ENCODE data around the gene GNPDA2. TPM values are rescaled to one million over a fixed set of nuclear protein-coding genes. Genes with fewer than 3 reads are reported as not detected.

Gene GNPDA2
- total RNA-seq, 1 experiment from 2014 or later: 16.8 TPM

DNA sequence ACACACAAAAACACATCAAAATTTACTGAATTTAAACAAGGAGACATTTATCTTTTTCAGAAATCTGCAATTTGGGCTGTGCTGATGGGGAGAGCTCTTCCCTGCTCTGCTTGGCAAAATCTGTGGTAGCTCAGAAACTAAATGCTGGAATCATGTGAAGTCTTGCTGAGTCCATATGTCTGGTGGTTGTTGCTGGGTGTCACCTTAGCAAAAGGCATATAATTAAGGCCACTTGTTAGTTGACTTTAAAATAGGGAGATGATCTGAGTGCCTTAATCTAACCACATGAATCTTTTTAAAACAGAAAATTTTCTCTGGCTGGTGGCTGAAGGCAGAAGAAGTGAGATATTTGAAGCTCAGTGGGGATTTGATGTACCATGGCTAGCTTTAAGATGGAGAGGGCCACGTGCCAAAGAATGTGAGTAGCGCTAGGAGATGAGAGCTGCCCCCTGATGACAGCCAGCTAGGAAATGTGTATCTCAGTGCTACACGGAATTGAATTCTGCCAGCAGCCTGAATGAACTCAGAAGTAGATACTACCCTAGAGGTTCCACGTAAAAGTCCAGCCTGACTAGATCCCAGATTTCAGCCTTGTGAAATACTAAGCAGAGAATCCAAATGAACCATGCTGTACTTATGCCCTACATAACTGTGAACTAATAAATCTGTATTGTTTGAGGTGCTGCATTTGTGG lies 55.7 kb downstream of the GNPDA2 start:
- no peak for TF ChIP-seq CTCF (IDR thresholded peaks at IDR 0.05; ENCODE audit: unreplicated experiment)
- ChIA-PET POLR2A (no interaction called here), CTCF (interaction anchor here (0.7 kb wide), 1 partner anchor 893 kb away, joined by 4 read pairs; no protein-coding TSS in a partner anchor)
- Mint-ChIP-seq H3K27me3 (ENCODE audit: insufficient read depth, unreplicated experiment) (no peaks in the 10 kb centered on the region), H3K4me3 (ENCODE audit: unreplicated experiment) (no peak overlapping the region), H3K27ac (ENCODE audit: low read depth, unreplicated experiment) (no peak overlapping the region), H3K36me3 (ENCODE audit: insufficient read depth, unreplicated experiment) (peaks cover 4% of the 10 kb centered on the region), H3K9me3 (ENCODE audit: unreplicated experiment) (no peaks in the 10 kb centered on the region), H3K4me1 (ENCODE audit: insufficient read depth, unreplicated experiment) (no peaks in the 10 kb centered on the region)
- BruUV-seq (replicated peaks): no TSS peak
- intact Hi-C loops (cut with micrococcal nuclease): no loop called here
- DNase-seq (ENCODE audit: unreplicated experiment): no peak

DNA sequence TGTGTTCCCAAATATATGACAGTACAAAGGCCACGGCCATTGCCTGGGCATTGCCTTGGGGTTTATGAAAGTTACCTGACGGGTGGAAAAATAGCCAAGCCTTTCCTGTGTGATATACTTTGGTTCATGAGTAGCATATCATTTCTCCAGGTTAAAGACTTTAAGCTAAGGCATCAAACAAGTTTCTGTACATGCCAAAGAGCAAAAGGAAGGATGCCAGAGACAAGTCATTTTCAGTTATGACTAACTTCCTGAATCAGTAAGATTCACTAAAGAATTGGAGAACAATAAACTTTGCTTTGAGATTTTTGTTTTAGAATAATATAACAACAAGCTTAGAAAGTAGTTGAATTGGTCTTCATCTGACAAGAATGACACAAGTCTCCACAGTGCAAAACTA lies 57.8 kb downstream of the GNPDA2 start:
- ChIA-PET CTCF (interaction anchor here (1.9 kb wide), 1 partner anchor 10 kb away, joined by 4 read pairs; the partner anchor contains the start of gene GUF1), POLR2A (interaction anchor here (1.2 kb wide), 1 partner anchor 9 kb away, joined by 6 read pairs; the partner anchor contains the start of gene GUF1)
- no peak for DNase-seq (ENCODE audit: unreplicated experiment)
- H3K9me3 Mint-ChIP-seq (ENCODE audit: unreplicated experiment): no peaks in the 10 kb centered on the region
- intact Hi-C loops (cut with micrococcal nuclease): no loop called here
- no peak overlapping the region for H3K27ac Mint-ChIP-seq (ENCODE audit: low read depth, unreplicated experiment)
- BruUV-seq (replicated peaks): no TSS peak
- H3K4me3 Mint-ChIP-seq (ENCODE audit: unreplicated experiment): no peak overlapping the region
- no peaks in the 10 kb centered on the region for H3K4me1 Mint-ChIP-seq (ENCODE audit: insufficient read depth, unreplicated experiment)
- peaks cover 7% of the 10 kb centered on the region for H3K36me3 Mint-ChIP-seq (ENCODE audit: insufficient read depth, unreplicated experiment)
- TF ChIP-seq CTCF (IDR thresholded peaks at IDR 0.05; ENCODE audit: unreplicated experiment): no peak
- H3K27me3 Mint-ChIP-seq (ENCODE audit: insufficient read depth, unreplicated experiment): no peaks in the 10 kb centered on the region

DNA sequence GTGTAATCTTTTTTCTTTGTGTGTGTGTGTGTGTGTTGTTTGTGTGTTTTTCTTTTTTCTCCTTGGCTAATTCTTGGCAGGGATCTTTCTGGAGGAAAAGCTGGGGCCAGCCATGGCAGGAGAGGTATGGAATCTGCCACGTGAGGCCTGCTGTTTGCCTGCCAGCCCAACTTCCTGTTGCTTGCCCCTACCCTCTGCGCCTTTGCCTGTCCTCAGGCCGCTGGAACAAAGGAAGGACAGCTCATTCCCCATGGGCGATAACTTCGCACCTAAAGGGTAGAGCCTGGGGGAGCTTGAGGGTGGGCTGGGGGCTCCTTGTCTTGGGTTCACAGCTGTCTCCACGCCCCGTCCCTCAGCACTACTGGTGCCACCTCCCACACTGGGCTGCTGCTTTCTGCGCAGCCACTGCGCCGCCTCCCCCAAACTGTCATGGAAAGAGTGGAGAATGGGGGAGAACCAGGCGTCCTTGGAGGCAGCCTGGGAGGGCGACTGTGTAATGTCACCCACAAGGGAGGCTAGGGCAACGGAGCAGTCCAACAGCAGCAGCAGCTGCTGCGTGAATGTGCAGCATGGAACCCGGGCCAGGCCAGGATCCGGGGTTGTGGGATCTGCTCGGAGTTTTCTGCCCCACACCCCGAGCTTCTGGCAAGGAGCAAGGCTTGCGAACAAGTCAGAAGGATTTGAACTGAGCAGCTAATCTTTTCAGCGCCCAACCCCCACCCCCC lies 62.7 kb downstream of the GNPDA2 start:
- CTCF ChIA-PET: no interaction called here
- POLR2A ChIA-PET: interaction anchor here (3.1 kb wide), 1 partner anchor 15 kb away, joined by 9 read pairs; the partner anchor contains the start of gene GUF1
- no peak for DNase-seq (ENCODE audit: unreplicated experiment)
- no TSS peak for BruUV-seq (replicated peaks)
- H3K27ac Mint-ChIP-seq (ENCODE audit: low read depth, unreplicated experiment): no peak overlapping the region
- H3K36me3 Mint-ChIP-seq (ENCODE audit: insufficient read depth, unreplicated experiment): peaks cover 7% of the 10 kb centered on the region
- intact Hi-C loops (cut with micrococcal nuclease): no loop called here
- no peak overlapping the region for H3K4me3 Mint-ChIP-seq (ENCODE audit: unreplicated experiment)
- H3K27me3 Mint-ChIP-seq (ENCODE audit: insufficient read depth, unreplicated experiment): no peaks in the 10 kb centered on the region
- H3K9me3 Mint-ChIP-seq (ENCODE audit: unreplicated experiment): no peaks in the 10 kb centered on the region
- TF ChIP-seq CTCF (IDR thresholded peaks at IDR 0.05; ENCODE audit: unreplicated experiment): no peak
- H3K4me1 Mint-ChIP-seq (ENCODE audit: insufficient read depth, unreplicated experiment): peaks cover 13% of the 10 kb centered on the region

GRCh38 chr4:44662623-44663005 lies 63.7 kb downstream of the GNPDA2 start:
- intact Hi-C loops (cut with micrococcal nuclease): no loop called here
- H3K9me3 Mint-ChIP-seq (ENCODE audit: unreplicated experiment): no peaks in the 10 kb centered on the region
- no peak overlapping the region for H3K4me3 Mint-ChIP-seq (ENCODE audit: unreplicated experiment)
- no peak for TF ChIP-seq CTCF (IDR thresholded peaks at IDR 0.05; ENCODE audit: unreplicated experiment)
- ChIA-PET CTCF (no interaction called here), POLR2A (interaction anchor here (3.1 kb wide), 1 partner anchor 16 kb away, joined by 9 read pairs; the partner anchor contains the start of gene GUF1)
- BruUV-seq (replicated peaks): no TSS peak
- peaks cover 7% of the 10 kb centered on the region for H3K36me3 Mint-ChIP-seq (ENCODE audit: insufficient read depth, unreplicated experiment)
- H3K27me3 Mint-ChIP-seq (ENCODE audit: insufficient read depth, unreplicated experiment): no peaks in the 10 kb centered on the region
- H3K4me1 Mint-ChIP-seq (ENCODE audit: insufficient read depth, unreplicated experiment): peaks cover 13% of the 10 kb centered on the region
- H3K27ac Mint-ChIP-seq (ENCODE audit: low read depth, unreplicated experiment): no peak overlapping the region
- no peak for DNase-seq (ENCODE audit: unreplicated experiment)
